ENCODE data around the gene SCGB3A1. TPM values are rescaled to one million over a fixed set of nuclear protein-coding genes. Genes with fewer than 3 reads are reported as not detected.

Gene SCGB3A1
- total RNA-seq, 2 donors from 2014 or later: 32.2 to 412 TPM

DNA sequence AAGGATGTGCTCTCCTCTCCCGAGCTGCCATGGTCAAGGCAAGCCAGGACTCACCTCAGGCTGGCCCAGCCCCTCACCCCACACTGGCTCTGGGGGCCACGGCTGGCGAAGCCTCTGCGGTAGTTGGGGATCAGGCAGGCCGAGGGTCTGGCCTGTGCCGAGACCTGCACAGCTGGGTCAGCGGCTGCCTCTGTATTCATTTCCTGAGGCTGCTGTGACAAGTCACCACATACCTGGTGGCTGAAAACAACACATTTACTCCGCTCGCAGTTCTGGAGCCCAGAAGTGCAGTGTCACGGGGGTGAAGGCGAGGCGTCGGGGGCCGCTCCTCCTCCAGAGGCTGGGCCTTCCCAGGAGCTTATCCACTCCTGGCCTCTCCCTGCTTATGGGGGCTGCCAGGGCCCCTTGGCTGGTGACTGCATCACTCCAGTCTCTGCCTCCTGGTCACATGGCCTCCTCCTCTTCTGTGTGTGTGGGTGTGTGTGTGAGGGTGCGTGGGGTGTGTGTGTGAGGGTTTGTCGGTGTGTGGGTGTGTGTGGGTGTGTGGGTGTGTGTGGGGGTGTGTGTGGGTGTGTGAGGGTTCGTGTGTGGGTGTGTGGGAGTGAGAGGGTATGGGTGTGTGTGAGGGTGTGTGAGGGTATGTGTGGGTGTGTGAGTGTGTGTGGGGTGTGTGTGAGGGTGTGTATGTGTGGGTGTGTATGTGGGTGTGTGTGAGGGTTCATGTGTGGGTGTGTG lies 3.2 kb upstream of the SCGB3A1 start:
- intact Hi-C loops (cut with DNase I): no loop called here
- no peak overlapping the region for H3K4me3 ChIP-seq
- H3K27me3 ChIP-seq (replicated peaks; ENCODE audit: insufficient read depth): peaks cover 9% of the 10 kb centered on the region
- H3K4me1 ChIP-seq (replicated peaks): peaks cover 16% of the 10 kb centered on the region
- 92% methylated on average over 17 of the region's 17 CpGs for WGBS
- no peak for DNase-seq (ENCODE audit: low spot score)
- TF ChIP-seq POLR2A (IDR thresholded peaks at IDR 0.05): no peak
- TF ChIP-seq POLR2AphosphoS5 (IDR thresholded peaks at IDR 0.05): no peak
- no peak for TF ChIP-seq CTCF (IDR thresholded peaks at IDR 0.05)
- H3K9me3 ChIP-seq: no peaks in the 10 kb centered on the region
- no peaks in the 10 kb centered on the region for H3K36me3 ChIP-seq
- H3K27ac ChIP-seq: no peak overlapping the region

GRCh38 chr5:180593446-180594206 lies 2.3 kb upstream of the SCGB3A1 start:
- no peak for DNase-seq (ENCODE audit: low spot score)
- H3K27me3 ChIP-seq (replicated peaks; ENCODE audit: insufficient read depth): peaks cover 9% of the 10 kb centered on the region
- peaks cover 16% of the 10 kb centered on the region for H3K4me1 ChIP-seq (replicated peaks)
- no peak overlapping the region for H3K27ac ChIP-seq
- 91% methylated on average over 19 of the region's 19 CpGs for WGBS
- TF ChIP-seq POLR2AphosphoS5 (IDR thresholded peaks at IDR 0.05): no peak
- no peak for TF ChIP-seq POLR2A (IDR thresholded peaks at IDR 0.05)
- no peak for TF ChIP-seq CTCF (IDR thresholded peaks at IDR 0.05)
- no peaks in the 10 kb centered on the region for H3K9me3 ChIP-seq
- no peak overlapping the region for H3K4me3 ChIP-seq
- H3K36me3 ChIP-seq: no peaks in the 10 kb centered on the region
- intact Hi-C loops (cut with DNase I): no loop called here

GRCh38 chr5:180592176-180592575 lies 877 bp upstream of the SCGB3A1 start:
- Histone ChIP-seq H3K27ac (no peak overlapping the region), H3K4me1 (replicated peaks) (peaks cover 16% of the 10 kb centered on the region), H3K27me3 (replicated peaks; ENCODE audit: insufficient read depth) (peaks cover 9% of the 10 kb centered on the region), H3K4me3 (no peak overlapping the region), H3K9me3 (no peaks in the 10 kb centered on the region), H3K36me3 (no peaks in the 10 kb centered on the region)
- WGBS: 89% methylated on average over 10 of the region's 10 CpGs
- DNase-seq (ENCODE audit: low spot score): no peak
- intact Hi-C loops (cut with DNase I): no loop called here
- TF ChIP-seq POLR2AphosphoS5 (IDR thresholded peaks at IDR 0.05): no peak
- no peak for TF ChIP-seq POLR2A (IDR thresholded peaks at IDR 0.05)
- TF ChIP-seq CTCF (IDR thresholded peaks at IDR 0.05): no peak

GRCh38 chr5:180590543-180591310 lies 572 bp downstream of the SCGB3A1 start:
- no peak for TF ChIP-seq POLR2AphosphoS5 (IDR thresholded peaks at IDR 0.05)
- no peak for TF ChIP-seq CTCF (IDR thresholded peaks at IDR 0.05)
- no peak for TF ChIP-seq POLR2A (IDR thresholded peaks at IDR 0.05)
- intact Hi-C loops (cut with DNase I): no loop called here
- Histone ChIP-seq H3K36me3 (no peaks in the 10 kb centered on the region), H3K9me3 (no peaks in the 10 kb centered on the region), H3K27ac (no peak overlapping the region), H3K27me3 (replicated peaks; ENCODE audit: insufficient read depth) (peaks cover 9% of the 10 kb centered on the region), H3K4me1 (replicated peaks) (peaks cover 14% of the 10 kb centered on the region), H3K4me3 (peak overlapping the region; percentile 8 to 24)
- WGBS: 2% methylated on average over 35 of the region's 63 CpGs
- no peak for DNase-seq (ENCODE audit: low spot score)

All from prostate gland (tissue), 2 donors.